ENCODE data around the gene PRSS53.

- TF ChIP-seq YY1 (IDR thresholded peaks at IDR 0.05; ENCODE audit: insufficient read depth, insufficient read length) (no peak), ZNF274 (IDR thresholded peaks at IDR 0.05; ENCODE audit: low read depth, low read length) (no peak), SUZ12 (IDR thresholded peaks at IDR 0.05; ENCODE audit: extremely low read depth, insufficient read depth, insufficient read length) (no peak)
Observed at GRCh38 chr16:31072540-31073141, 16.1 kb downstream of the PRSS53 start.
